Smooth muscle cell (in vitro differentiated cells): ENCODE measurements around the gene SLC66A1. TPM values are rescaled to one million over a fixed set of nuclear protein-coding genes. Genes with fewer than 3 reads are reported as not detected.
A peak's percentile ranks its signal among the peaks of the same experiment; 100 is the strongest.

ENCODE experiments used
- DNase-seq: peaks from one replicate; lab custom pipeline; 2025; ENCODE audit not compliant: unreplicated experiment; lab: John Stamatoyannopoulos, UW
- H2AFZ ChIP-seq: fragments of 200-600 bp; sonication (generic); 2 replicates; pipeline ENCODE4 v1.6.0; 2016; ENCODE audit warnings: antibody characterized with exemption, low read depth, mild to moderate bottlenecking
- H3F3A ChIP-seq: fragments of 200-600 bp; sonication (generic); 2 replicates; pipeline ENCODE4 v1.6.0; 2017; ENCODE audit warnings: antibody characterized with exemption, low read depth
- H3K27ac ChIP-seq: fragments of 200-600 bp; sonication (generic); 2 replicates; pipeline ENCODE4 v1.5.1; 2016; ENCODE audit warnings: low read depth, mild to moderate bottlenecking
- H3K27me3 ChIP-seq: fragments of 200-600 bp; sonication (generic); 2 replicates; pipeline ENCODE4 v1.6.1; 2016; ENCODE audit warnings: low read depth, mild to moderate bottlenecking
- H3K36me3 ChIP-seq: fragments of 200-600 bp; sonication (generic); 2 replicates; pipeline ENCODE4 v1.5.1; 2016; ENCODE audit warnings: low read depth
- H3K4me1 ChIP-seq: fragments of 200-600 bp; sonication (generic); 2 replicates; pipeline ENCODE4 v1.5.1; 2016; ENCODE audit warnings: low read depth
- H3K4me2 ChIP-seq: fragments of 200-600 bp; sonication (generic); 2 replicates; pipeline ENCODE4 v1.6.0; 2016; ENCODE audit warnings: mild to moderate bottlenecking
- H3K4me3 ChIP-seq: fragments of 200-600 bp; sonication (generic); 2 replicates; pipeline ENCODE4 v1.5.1; 2016; ENCODE audit warnings: mild to moderate bottlenecking
- H3K79me2 ChIP-seq: fragments of 200-600 bp; sonication (generic); 2 replicates; pipeline ENCODE4 v1.6.0; 2016; ENCODE audit warnings: low read depth, mild to moderate bottlenecking
- H3K9ac ChIP-seq: fragments of 200-600 bp; sonication (generic); 2 replicates; pipeline ENCODE4 v1.6.0; 2016; ENCODE audit warnings: low read depth
- H3K9me3 ChIP-seq: fragments of 200-600 bp; sonication (generic); replicated peaks from 2 replicates; pipeline ENCODE4 v1.5.1; 2016; ENCODE audit warnings: low read depth
- H4K20me1 ChIP-seq: fragments of 200-600 bp; sonication (generic); 2 replicates; pipeline ENCODE4 v1.6.0; 2016; ENCODE audit warnings: low read depth
- WGBS: methylation state at CpG from one replicate; pipeline ENCODE4 v1.1.7; 2016; ENCODE audit warnings: low lambda C conversion rate; 5-methylcytosine and 5-hydroxymethylcytosine counted together
- polyA plus RNA-seq: library from polyadenylated mRNA; unstranded; fragments of >200 nt; fragmentation: Nextera tagmentation; extraction: Ambion mirVana; gene quantifications from 2 replicates; pipeline ENCODE4 v1.2.1, GENCODE V29; 2016
- total RNA-seq: library from RNA; depleted of rRNA; stranded (reverse); fragments of >200 nt; gene quantifications from 2 replicates; pipeline ENCODE4 v1.2.3, GENCODE V29; 2014
- TF ChIP-seq, protein P1 (sequence below): fragments of 200-600 bp; sonication (generic); IDR thresholded peaks from 2 replicates; pipeline ENCODE4 v1.5.1; 2017; ENCODE audit warnings: borderline replicate concordance, mild to moderate bottlenecking, antibody characterized with exemption; ENCODE audit not compliant: insufficient read depth, poor library complexity, severe bottlenecking

The SLC66A1 gene
- total and polyA plus RNA-seq, 2 experiments from 2014 or later = 21.9 to 23.9 TPM

DNA sequence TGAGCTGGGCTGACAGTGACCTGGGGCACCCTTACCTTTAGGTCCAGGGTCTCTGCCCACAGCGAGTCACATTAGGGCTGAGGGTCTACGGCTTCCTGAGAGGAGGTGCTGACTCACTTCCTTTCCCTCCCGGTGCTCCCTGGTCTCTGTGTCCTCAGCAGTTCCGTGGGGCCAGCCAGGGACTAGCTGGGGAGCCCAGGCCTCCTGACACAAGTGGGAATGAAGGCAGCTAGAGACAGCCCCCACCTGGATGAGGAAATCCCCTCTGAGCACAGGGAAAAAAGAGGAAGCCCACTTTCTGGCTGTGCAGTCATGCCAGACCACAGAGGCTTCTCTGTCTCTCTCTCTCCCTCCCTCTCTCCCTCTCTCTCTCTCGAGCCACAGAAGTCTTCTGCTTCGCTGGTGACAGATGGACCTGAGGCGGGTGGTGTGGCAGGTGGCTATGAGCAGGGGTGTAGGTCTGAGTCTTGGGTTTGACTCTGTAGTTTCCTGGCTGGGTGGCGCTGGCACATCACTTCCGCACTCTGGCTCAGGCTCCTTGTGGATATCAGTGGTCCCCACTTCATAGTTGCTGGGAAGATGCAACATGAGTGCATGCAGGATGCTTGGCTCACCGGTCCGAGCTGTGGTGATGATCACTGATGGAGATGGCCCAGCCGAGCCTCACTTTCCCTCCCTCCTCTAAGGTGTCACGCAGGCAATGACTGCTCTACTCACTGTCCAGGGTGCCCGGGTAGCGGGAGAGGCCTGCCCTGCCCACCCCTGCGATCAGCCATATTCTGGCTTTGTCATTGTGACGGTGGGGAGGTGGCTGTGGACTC lies 3.5 kb downstream of the SLC66A1 start:
- Histone ChIP-seq H3F3A (no peaks in the 10 kb centered on the region), H4K20me1 (peaks cover 24% of the 10 kb centered on the region), H3K4me3 (no peak overlapping the region), H3K9me3 (no peaks in the 10 kb centered on the region), H2AFZ (no peak overlapping the region), H3K36me3 (no peaks in the 10 kb centered on the region), H3K27me3 (no peaks in the 10 kb centered on the region), H3K27ac (no peak overlapping the region), H3K9ac (no peak overlapping the region), H3K4me2 (peak overlapping the region; percentile 8), H3K79me2 (no peaks in the 10 kb centered on the region), H3K4me1 (peaks cover 3% of the 10 kb centered on the region)
- no peak for DNase-seq
- TF ChIP-seq, protein P1, sequence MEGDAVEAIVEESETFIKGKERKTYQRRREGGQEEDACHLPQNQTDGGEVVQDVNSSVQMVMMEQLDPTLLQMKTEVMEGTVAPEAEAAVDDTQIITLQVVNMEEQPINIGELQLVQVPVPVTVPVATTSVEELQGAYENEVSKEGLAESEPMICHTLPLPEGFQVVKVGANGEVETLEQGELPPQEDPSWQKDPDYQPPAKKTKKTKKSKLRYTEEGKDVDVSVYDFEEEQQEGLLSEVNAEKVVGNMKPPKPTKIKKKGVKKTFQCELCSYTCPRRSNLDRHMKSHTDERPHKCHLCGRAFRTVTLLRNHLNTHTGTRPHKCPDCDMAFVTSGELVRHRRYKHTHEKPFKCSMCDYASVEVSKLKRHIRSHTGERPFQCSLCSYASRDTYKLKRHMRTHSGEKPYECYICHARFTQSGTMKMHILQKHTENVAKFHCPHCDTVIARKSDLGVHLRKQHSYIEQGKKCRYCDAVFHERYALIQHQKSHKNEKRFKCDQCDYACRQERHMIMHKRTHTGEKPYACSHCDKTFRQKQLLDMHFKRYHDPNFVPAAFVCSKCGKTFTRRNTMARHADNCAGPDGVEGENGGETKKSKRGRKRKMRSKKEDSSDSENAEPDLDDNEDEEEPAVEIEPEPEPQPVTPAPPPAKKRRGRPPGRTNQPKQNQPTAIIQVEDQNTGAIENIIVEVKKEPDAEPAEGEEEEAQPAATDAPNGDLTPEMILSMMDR = no peak
- 74% methylated on average over 17 of the region's 17 CpGs for WGBS

DNA sequence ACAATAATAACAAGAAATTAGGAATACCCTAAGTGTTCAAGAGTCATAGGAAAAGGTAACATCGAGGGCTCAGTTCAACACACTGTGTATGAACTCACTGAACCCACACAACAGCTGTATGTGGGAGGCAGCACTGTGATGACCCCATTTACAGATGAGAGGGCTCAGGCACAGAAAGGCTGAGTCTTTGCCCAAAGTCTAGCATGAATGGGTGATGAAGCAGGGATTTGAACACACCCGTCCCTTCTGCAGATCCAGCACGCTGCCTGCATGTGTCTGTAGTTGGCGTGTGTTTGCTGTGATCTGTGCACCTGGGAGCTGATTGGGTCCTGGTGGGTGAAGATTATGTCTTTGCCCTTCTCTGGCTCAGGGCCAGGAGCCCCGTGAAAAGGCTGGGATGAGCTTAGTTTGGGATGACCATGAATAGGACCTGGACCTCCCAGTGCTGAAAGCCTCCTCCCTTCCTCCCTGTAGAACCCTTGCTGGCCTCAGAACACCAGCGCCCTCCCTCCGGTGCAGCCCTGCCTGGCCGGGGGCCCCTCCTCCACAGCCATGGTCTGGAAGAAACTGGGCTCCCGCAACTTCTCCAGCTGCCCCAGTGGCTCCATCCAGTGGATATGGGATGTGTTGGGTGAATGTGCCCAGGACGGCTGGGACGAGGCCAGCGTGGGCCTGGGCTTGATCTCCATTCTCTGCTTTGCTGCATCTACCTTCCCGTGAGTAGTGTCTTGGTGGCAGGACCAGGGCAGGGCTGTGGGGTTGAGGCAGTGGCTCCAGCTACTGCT lies 5.2 kb downstream of the SLC66A1 start:
- Histone ChIP-seq H2AFZ (no peak overlapping the region), H3K4me3 (no peak overlapping the region), H3K27ac (no peak overlapping the region), H3F3A (no peaks in the 10 kb centered on the region), H3K9me3 (no peaks in the 10 kb centered on the region), H3K36me3 (no peaks in the 10 kb centered on the region), H3K27me3 (no peaks in the 10 kb centered on the region), H3K4me2 (no peak overlapping the region), H3K4me1 (no peaks in the 10 kb centered on the region), H3K79me2 (no peaks in the 10 kb centered on the region), H4K20me1 (peaks cover 26% of the 10 kb centered on the region), H3K9ac (no peak overlapping the region)
- WGBS = 83% methylated on average over 13 of the region's 13 CpGs
- TF ChIP-seq, protein P1 = no peak
- no peak for DNase-seq

DNA sequence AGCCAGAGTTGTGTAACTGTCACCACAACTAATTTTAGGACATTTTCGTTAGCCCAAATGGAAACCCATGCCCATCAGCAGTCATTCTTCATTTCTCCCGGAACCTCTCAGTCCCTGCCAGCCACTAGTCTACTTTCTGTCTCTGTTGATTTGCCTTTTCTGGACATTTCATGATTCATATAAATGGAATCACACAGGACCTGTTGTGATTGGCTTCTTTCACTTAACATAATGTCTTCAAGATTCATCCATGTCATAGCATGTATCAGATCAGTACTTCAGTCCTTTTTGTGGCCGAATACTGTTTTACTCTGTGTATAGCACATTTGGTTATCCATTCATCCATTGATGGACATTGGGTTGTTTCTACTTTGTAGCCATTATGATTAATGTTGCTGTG lies 7.1 kb downstream of the SLC66A1 start:
- TF ChIP-seq, protein P1 = no peak
- Histone ChIP-seq H3K4me3 (no peak overlapping the region), H3K9ac (no peak overlapping the region), H3F3A (no peaks in the 10 kb centered on the region), H3K36me3 (no peaks in the 10 kb centered on the region), H3K4me1 (no peaks in the 10 kb centered on the region), H3K4me2 (no peak overlapping the region), H2AFZ (no peak overlapping the region), H3K27ac (no peak overlapping the region), H3K27me3 (no peaks in the 10 kb centered on the region), H4K20me1 (peaks cover 21% of the 10 kb centered on the region), H3K79me2 (no peaks in the 10 kb centered on the region), H3K9me3 (no peaks in the 10 kb centered on the region)
- 97% methylated on average over 3 of the region's 3 CpGs for WGBS
- DNase-seq = no peak
